Placental pericyte (primary cell): ENCODE results near the gene HBD. TPM values are rescaled to one million over a fixed set of nuclear protein-coding genes. Genes with fewer than 3 reads are reported as not detected.

ENCODE experiments used
- total RNA-seq: library from RNA; depleted of rRNA; stranded (reverse); fragments of >200 nt; gene quantifications from 2 replicates; pipeline ENCODE4 v1.2.3, GENCODE V29; 2012

Gene HBD
- not detected in 2 replicates for total RNA-seq

DNA sequence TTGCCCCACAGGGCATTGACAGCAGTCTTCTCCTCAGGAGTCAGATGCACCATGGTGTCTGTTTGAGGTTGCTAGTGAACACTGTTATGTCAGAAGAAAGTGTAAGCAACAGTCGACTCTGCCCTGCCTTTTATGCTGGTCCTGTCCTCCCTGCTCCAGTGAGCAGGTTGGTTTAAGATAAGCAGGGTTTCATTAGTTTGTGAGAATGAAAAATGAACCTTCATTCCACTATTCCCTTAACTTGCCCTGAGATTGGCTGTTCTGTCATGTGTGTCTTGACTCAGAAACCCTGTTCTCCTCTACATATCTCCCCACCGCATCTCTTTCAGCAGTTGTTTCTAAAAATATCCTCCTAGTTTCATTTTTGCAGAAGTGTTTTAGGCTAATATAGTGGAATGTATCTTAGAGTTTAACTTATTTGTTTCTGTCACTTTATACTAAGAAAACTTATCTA is at the start of gene HBD:
Gene HBD, minus strand, starts transcription at position 103 of the 454 bp plus-strand sequence. Its CDS starts 50 bp downstream, at position 53.

DNA sequence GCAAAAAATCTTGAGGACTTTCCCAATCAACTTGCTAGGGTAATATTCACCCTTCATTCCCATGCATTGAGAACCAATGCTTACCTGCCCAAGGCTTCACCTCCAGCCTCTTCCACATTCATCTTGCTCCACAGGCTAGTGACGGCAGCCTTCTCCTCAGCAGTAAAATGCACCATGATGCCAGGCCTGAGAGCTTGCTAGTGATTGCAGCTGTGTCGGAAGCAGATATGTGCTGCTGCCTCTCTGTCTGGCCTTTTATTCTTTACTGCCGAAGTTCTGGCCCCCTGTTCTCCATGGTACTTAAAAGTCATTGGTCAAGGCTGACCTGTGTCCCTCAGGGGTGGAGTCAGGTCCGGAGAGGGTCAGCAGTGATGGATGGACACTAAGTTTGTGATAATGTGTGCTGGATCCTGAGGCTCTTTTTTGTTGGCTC is 35.4 kb upstream of the HBD start, which contains the start of gene HBE1:
Gene HBE1, minus strand, starts transcription at position 231 of the 433 bp plus-strand sequence. Its CDS starts 55 bp downstream, at position 176.

DNA sequence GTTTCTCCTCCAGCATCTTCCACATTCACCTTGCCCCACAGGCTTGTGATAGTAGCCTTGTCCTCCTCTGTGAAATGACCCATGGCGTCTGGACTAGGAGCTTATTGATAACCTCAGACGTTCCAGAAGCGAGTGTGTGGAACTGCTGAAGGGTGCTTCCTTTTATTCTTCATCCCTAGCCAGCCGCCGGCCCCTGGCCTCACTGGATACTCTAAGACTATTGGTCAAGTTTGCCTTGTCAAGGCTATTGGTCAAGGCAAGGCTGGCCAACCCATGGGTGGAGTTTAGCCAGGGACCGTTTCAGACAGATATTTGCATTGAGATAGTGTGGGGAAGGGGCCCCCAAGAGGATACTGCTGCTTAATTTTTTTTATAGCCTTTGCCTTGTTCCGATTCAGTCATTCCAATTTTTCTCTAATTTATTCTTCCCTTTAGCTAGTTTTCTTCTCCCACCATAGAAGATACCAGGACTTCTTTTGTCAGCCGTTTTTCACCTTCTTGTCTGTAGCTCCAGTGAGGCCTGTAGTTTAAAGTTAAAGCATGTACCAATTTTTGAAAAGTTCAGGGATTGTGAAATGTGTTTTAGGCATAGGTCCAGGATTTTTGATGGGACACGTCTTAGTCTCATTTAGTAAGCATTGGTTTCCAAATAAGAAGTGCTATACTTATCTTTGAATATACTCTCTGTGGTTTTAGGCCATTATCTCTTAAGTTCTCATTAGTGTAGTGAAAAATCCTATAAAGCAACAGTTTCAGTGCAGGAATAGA is 20.5 kb upstream of the HBD start, which contains the start of gene HBG2:
Gene HBG2, minus strand, starts transcription at position 136 of the 768 bp plus-strand sequence. Its CDS starts 53 bp downstream, at position 83.

DNA sequence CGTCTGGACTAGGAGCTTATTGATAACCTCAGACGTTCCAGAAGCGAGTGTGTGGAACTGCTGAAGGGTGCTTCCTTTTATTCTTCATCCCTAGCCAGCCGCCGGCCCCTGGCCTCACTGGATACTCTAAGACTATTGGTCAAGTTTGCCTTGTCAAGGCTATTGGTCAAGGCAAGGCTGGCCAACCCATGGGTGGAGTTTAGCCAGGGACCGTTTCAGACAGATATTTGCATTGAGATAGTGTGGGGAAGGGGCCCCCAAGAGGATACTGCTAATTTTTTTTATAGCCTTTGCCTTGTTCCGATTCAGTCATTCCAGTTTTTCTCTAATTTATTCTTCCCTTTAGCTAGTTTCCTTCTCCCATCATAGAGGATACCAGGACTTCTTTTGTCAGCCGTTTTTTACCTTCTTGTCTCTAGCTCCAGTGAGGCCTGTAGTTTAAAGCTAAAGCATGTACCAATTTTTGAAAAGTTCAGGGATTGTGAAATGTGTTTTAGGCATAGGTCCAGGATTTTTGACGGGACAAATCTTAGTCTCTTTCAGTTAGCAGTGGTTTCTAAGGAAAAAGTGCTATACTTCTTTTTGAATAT is 15.6 kb upstream of the HBD start, which contains the start of gene HBG1:
Gene HBG1, minus strand, starts transcription at position 51 of the 590 bp plus-strand sequence. CDS start 53 bp downstream, outside the sequence.

DNA sequence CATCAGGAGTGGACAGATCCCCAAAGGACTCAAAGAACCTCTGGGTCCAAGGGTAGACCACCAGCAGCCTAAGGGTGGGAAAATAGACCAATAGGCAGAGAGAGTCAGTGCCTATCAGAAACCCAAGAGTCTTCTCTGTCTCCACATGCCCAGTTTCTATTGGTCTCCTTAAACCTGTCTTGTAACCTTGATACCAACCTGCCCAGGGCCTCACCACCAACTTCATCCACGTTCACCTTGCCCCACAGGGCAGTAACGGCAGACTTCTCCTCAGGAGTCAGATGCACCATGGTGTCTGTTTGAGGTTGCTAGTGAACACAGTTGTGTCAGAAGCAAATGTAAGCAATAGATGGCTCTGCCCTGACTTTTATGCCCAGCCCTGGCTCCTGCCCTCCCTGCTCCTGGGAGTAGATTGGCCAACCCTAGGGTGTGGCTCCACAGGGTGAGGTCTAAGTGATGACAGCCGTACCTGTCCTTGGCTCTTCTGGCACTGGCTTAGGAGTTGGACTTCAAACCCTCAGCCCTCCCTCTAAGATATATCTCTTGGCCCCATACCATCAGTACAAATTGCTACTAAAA is 7.5 kb downstream of the HBD start, which contains the start of gene HBB:
Gene HBB, minus strand, starts transcription at position 340 of the 579 bp plus-strand sequence. Its CDS starts 50 bp downstream, at position 290.

DNA sequence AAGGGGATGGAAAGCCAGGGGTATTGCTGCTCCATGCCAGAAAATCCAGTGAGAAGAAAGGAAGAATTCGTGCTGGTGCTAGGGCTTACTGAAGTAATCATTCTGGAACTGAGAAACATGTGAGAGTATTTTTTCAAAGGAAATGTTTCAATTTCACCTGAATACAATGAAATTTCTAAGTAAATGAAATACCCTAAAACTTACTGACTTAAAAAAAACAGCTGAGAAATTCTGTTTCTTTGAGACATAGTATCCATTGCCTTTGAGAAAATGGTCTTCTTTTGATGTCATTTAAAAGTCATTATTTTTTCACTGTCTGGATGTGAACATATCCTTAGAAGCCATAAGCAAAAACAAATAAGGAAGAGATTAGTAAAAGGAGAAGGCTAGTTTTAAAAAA is 33.7 kb downstream of the HBD start, which contains the start of gene OR51V1:
Gene OR51V1, minus strand, starts transcription at position 101 of the 400 bp plus-strand sequence. Its CDS starts 0 bp downstream, at position 101.

Other genes with a start within 250 kb of the HBD start
- not detected in 2 replicates for gene OR51L1, start 239.6 kb downstream of the HBD start, total RNA-seq
- not detected in 2 replicates for gene OR52J3, start 188.0 kb downstream of the HBD start, total RNA-seq
- gene OR52E2, start 174.9 kb downstream of the HBD start, total RNA-seq: not detected in 2 replicates
- not detected in 2 replicates for gene OR52E1, start 164.9 kb downstream of the HBD start, total RNA-seq
- not detected in 2 replicates for gene OR52A5, start 96.1 kb downstream of the HBD start, total RNA-seq
- not detected in 2 replicates for gene OR52A1, start 79.7 kb downstream of the HBD start, total RNA-seq
- gene OR51V1, start 33.8 kb downstream of the HBD start, total RNA-seq: not detected in 2 replicates
- gene HBB, start 7.4 kb downstream of the HBD start, total RNA-seq: not detected in 2 replicates
- not detected in 2 replicates for gene HBG1, start 15.4 kb upstream of the HBD start, total RNA-seq
- not detected in 2 replicates for gene HBG2, start 20.3 kb upstream of the HBD start, total RNA-seq
- not detected in 2 replicates for gene HBE1, start 35.5 kb upstream of the HBD start, total RNA-seq
- not detected in 2 replicates for gene OR51B4, start 67.5 kb upstream of the HBD start, total RNA-seq
- gene OR51B2, start 89.8 kb upstream of the HBD start, total RNA-seq: not detected in 2 replicates
- 0.57 TPM in 1 of 2 replicates, not detected in the other for gene OR51B5, start 109.0 kb upstream of the HBD start, total RNA-seq
- not detected in 2 replicates for gene OR51B6, start 117.0 kb upstream of the HBD start, total RNA-seq
- not detected in 2 replicates for gene OR51M1, start 149.3 kb upstream of the HBD start, total RNA-seq
- not detected in 2 replicates for gene OR51Q1, start 187.6 kb upstream of the HBD start, total RNA-seq
- gene OR51I1, start 207.0 kb upstream of the HBD start, total RNA-seq: not detected in 2 replicates
- gene OR51I2, start 214.8 kb upstream of the HBD start, total RNA-seq: not detected in 2 replicates